Stomach (tissue), 9 donors: ENCODE data around the gene CRISPLD2. TPM values are rescaled to one million over a fixed set of nuclear protein-coding genes. Genes with fewer than 3 reads are reported as not detected.

Experiments
- DNase-seq, 2 donors: peaks; one replicate each; pipeline versions ENCODE4 v3.0.0 to v3.0.0-alpha.2; 2013 to 2019
- H3K27ac ChIP-seq, 5 donors: fragments of 200-600 bp in 4 of 5; sonication (generic) in 4 of 5; one replicate each; pipeline ENCODE4 v1.5.1; 2013 to 2019; ENCODE audit warnings: mild to moderate bottlenecking in 1 of 5, moderate library complexity in 1 of 5
- H3K27me3 ChIP-seq, 3 donors: fragments of 200-600 bp; sonication (generic); one replicate each; pipeline ENCODE4 v1.5.1; 2017 to 2019; ENCODE audit warnings: mixed run types in 1 of 3
- H3K36me3 ChIP-seq, 4 donors: fragments of 200-600 bp; sonication (generic); 1 replicate in 3 of 4; 2 replicates in 1 of 4; pipeline ENCODE4 v1.5.1; 2016 to 2019
- H3K4me1 ChIP-seq, 4 donors: fragments of 200-600 bp; sonication (generic); one replicate each; pipeline ENCODE4 v1.5.1; 2016 to 2019
- H3K4me3 ChIP-seq, 4 donors: fragments of 200-600 bp; sonication (generic) in 3 of 4; one replicate each; pipeline ENCODE4 v1.5.1; 2016 to 2019; ENCODE audit warnings: mild to moderate bottlenecking in 1 of 4
- H3K9me3 ChIP-seq, 4 donors: fragments of 200-600 bp; sonication (generic); one replicate each; pipeline ENCODE4 v1.5.1; 2016 to 2019
- EP300 ChIP-seq: sonication (generic); formaldehyde crosslinking; IDR thresholded peaks from one replicate; pipeline ENCODE4 v1.6.1; 2017; ENCODE audit warnings: antibody characterized with exemption
- POLR2A ChIP-seq, 4 donors: fragments of 450-650 bp; IDR thresholded peaks; one replicate each; pipeline ENCODE4 v1.6.1; 2016; ENCODE audit warnings: antibody characterized with exemption in 4 of 4, control low read depth in 2 of 4, mild to moderate bottlenecking in 1 of 4, moderate library complexity in 1 of 4
- POLR2AphosphoS5 ChIP-seq, 3 donors: sonication (generic); formaldehyde crosslinking; IDR thresholded peaks; one replicate each; pipeline ENCODE4 v1.6.1; 2016; ENCODE audit warnings: antibody characterized with exemption in 3 of 3
- WGBS, 5 donors: extraction: QIAGEN DNeasy Blood & Tissue Kit in 3 of 5; methylation state at CpG; one replicate each; pipeline versions ENCODE4 v1.1.5 to v1.1.7; 2013 to 2018; 5-methylcytosine and 5-hydroxymethylcytosine counted together
- intact Hi-C: fragments of 100-400 bp; cut with DNase I; formaldehyde crosslinking; loops from one replicate; pipeline ENCODE4 v1.15.1; 2023; ENCODE audit warnings: low total_unique reads
- polyA plus RNA-seq, 3 donors: library from polyadenylated mRNA; stranded (reverse); fragments of 200-250 nt; gene quantifications; one replicate each; pipeline ENCODE4 v1.2.3, GENCODE V29; 2013
- total RNA-seq, 5 donors: library from RNA; depleted of rRNA; stranded (reverse); fragments of >200 nt; gene quantifications; one replicate each; pipeline versions ENCODE4 v1.1.0 to v1.2.3, GENCODE V29; 2014 to 2016
- TF ChIP-seq, protein P1 (sequence below), 7 experiments: fragments of 450-650 bp in 4 of 7; fragments of 200-600 bp in 3 of 7; sonication (generic) in 3 of 7; IDR thresholded peaks; one replicate each; pipeline ENCODE4 v1.5.1; 2016 to 2019; ENCODE audit warnings: antibody characterized with exemption in 7 of 7, control low read depth in 2 of 7, mild to moderate bottlenecking in 1 of 7
- donor health status: healthy with polysubstance abuse.
- donor health status: Bipolar disorder and iron deficiency.
- donor health status: healthy.

The CRISPLD2 gene
- total and polyA plus RNA-seq, 8 donors: 18.3 to 242 (median 95.8) TPM

DNA sequence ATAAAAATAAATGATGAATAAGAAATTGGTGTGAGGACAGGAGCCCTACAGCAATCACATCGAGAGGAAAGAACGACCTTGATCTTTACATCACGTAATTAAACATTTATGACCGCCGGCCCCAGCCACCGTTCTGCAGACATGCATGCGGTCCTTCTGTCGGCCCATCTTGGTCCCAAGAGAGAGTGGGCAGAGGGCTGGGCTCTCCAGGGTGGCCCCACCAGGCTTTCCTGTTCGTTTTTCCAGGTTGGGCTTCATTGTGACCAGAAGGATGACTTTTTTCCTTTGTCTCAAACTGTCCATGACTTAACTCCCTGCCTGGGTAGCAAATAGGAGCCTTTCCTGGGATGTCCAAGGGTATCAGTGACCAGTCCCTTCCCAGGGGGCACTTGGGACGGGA lies 3.3 kb upstream of the CRISPLD2 start:
- Histone ChIP-seq H3K4me3 (no peak overlapping the region), H3K9me3 (no peaks in the 10 kb centered on the region), H3K4me1 (peaks cover 7 to 21% (median 17%) of the 10 kb centered on the region in 4 donors), H3K36me3 (no peaks in the 10 kb centered on the region), H3K27ac (peak overlapping the region in 1 of 5 donors; percentile 12), H3K27me3 (peaks cover 0 to 5% (median 0%) of the 10 kb centered on the region in 3 donors)
- no peak for DNase-seq
- WGBS, 5 donors: 79 to 89% (median 86%) methylated on average over 10 of the region's 10 CpGs
- TF ChIP-seq EP300 (no peak), POLR2AphosphoS5 (IDR thresholded peaks at IDR 0.05) (no peak), POLR2A (IDR thresholded peaks at IDR 0.05) (no peak)
- TF ChIP-seq, protein P1, sequence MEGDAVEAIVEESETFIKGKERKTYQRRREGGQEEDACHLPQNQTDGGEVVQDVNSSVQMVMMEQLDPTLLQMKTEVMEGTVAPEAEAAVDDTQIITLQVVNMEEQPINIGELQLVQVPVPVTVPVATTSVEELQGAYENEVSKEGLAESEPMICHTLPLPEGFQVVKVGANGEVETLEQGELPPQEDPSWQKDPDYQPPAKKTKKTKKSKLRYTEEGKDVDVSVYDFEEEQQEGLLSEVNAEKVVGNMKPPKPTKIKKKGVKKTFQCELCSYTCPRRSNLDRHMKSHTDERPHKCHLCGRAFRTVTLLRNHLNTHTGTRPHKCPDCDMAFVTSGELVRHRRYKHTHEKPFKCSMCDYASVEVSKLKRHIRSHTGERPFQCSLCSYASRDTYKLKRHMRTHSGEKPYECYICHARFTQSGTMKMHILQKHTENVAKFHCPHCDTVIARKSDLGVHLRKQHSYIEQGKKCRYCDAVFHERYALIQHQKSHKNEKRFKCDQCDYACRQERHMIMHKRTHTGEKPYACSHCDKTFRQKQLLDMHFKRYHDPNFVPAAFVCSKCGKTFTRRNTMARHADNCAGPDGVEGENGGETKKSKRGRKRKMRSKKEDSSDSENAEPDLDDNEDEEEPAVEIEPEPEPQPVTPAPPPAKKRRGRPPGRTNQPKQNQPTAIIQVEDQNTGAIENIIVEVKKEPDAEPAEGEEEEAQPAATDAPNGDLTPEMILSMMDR (IDR thresholded peaks at IDR 0.05): no peak
- intact Hi-C loops: no loop called here

DNA sequence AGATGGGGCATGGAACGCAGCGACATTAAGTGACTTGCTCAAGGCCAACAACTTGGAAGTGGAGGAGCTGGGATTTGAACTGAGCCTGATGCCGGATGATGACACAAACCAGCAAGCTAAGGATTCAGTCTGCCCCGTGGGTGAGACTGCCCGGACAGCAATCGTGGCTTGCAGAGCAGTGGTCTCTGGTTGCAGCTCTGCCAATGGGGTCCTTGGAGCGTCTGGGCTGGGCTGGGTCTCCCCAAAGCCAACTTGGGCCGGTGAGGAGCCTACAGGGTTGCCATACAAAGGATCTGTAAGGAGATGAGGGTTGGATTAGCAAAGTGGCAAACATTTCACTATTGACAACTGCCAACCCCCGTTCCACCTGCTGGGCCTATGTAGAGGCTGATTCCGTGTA lies 2.6 kb upstream of the CRISPLD2 start:
- Histone ChIP-seq H3K27ac (no peak overlapping the region), H3K27me3 (peaks cover 0 to 5% (median 0%) of the 10 kb centered on the region in 3 donors), H3K36me3 (no peaks in the 10 kb centered on the region), H3K4me3 (no peak overlapping the region), H3K9me3 (no peaks in the 10 kb centered on the region), H3K4me1 (peaks cover 7 to 27% (median 20%) of the 10 kb centered on the region in 4 donors)
- 81 to 88% (median 86%) methylated on average over 9 to 10 of the region's 10 CpGs for WGBS, 5 donors
- DNase-seq: no peak
- TF ChIP-seq EP300 (no peak), POLR2AphosphoS5 (IDR thresholded peaks at IDR 0.05) (no peak), POLR2A (IDR thresholded peaks at IDR 0.05) (no peak)
- TF ChIP-seq, protein P1 (IDR thresholded peaks at IDR 0.05): no peak
- intact Hi-C loops: no loop called here

DNA sequence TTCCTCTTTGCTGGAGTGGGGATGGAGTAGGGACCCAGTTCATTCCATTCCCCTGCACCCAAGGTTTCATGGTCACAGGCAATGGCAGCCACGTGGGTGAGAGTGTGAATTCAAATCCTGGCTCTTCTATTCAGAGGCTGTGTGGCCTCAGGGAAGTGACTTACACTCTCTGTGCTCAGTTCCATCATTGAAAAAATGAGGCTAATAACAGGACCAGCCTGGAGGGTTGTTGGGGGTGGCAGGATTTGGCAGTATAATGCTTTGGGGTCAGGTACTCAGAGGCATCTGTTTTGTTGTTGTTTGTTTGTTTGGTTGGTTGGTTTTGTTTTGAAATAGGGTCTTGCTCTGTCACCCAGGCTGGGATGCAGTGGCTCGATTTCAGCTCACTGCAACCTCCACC lies 2.2 kb upstream of the CRISPLD2 start:
- peaks cover 0 to 5% (median 0%) of the 10 kb centered on the region in 3 donors for H3K27me3 ChIP-seq
- no peaks in the 10 kb centered on the region for H3K36me3 ChIP-seq
- no peak for TF ChIP-seq EP300
- TF ChIP-seq, protein P1 (IDR thresholded peaks at IDR 0.05): no peak
- no peak for TF ChIP-seq POLR2A (IDR thresholded peaks at IDR 0.05)
- TF ChIP-seq POLR2AphosphoS5 (IDR thresholded peaks at IDR 0.05): no peak
- no peak overlapping the region for H3K4me3 ChIP-seq
- no peak for DNase-seq
- H3K4me1 ChIP-seq: peaks cover 7 to 30% (median 21%) of the 10 kb centered on the region in 4 donors
- 69 to 76% (median 74%) methylated on average over 2 of the region's 2 CpGs for WGBS, 5 donors
- H3K27ac ChIP-seq: no peak overlapping the region
- intact Hi-C loops: no loop called here
- H3K9me3 ChIP-seq: no peaks in the 10 kb centered on the region

DNA sequence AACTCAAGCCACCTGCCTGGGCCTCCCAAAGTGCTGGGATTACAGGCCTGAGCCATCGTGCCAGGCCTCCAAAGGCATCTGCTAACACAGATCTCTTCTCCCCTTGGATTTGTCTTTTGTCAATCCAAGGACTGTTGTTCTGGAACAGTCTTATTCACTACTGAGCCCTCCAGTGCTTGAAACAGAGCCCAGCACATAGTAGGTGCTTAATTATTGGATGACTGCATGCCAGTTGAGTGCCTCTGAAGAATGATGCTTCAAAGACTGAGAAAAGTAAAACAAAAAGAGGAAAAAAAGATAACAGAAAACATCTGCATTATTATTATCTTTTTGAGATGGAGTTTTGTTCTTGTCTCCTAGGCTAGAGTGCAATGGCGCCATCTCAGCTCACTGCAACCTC lies 1.7 kb upstream of the CRISPLD2 start:
- intact Hi-C loops: no loop called here
- no peak for TF ChIP-seq POLR2A (IDR thresholded peaks at IDR 0.05)
- no peaks in the 10 kb centered on the region for H3K36me3 ChIP-seq
- no peak for DNase-seq
- H3K27ac ChIP-seq: no peak overlapping the region
- H3K4me1 ChIP-seq: peaks cover 7 to 30% (median 21%) of the 10 kb centered on the region in 4 donors
- no peaks in the 10 kb centered on the region for H3K9me3 ChIP-seq
- peaks cover 0 to 5% (median 0%) of the 10 kb centered on the region in 3 donors for H3K27me3 ChIP-seq
- WGBS, 5 donors: 63 to 86% (median 83%) methylated on average over 2 of the region's 2 CpGs
- H3K4me3 ChIP-seq: no peak overlapping the region

DNA sequence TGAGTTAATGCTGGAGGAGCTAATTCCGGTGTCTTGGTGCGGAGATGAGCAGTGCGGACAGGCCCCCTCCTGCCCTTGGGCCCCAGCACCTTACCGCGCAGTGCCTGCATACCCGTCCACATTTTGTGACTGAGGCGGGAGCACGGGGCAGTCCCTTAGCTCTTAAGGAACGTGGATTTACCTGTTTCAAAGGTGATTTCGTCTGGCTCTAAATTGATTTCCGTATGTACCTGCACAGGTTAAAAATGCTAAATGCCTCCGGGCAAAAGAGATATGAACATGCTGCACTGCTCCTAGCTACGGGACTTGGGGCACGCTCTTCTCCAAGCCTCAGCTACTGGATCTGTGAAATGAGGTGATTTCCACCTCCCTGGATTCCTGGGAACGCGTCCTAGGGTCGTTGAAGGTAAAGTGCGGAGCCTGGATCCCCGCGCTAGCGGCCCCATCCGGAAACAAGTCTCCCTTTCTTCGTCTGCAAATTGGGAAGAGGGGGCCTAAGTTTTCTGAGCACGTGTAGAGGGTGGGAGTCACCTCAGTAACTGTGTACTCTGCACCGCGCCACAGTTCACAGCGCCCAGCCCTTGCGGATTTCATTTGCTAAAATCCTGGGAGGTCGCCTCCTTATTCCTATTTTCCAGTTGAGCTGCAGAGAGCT lies 669 bp upstream of the CRISPLD2 start:
- peaks cover 0 to 5% (median 0%) of the 10 kb centered on the region in 3 donors for H3K27me3 ChIP-seq
- no peaks in the 10 kb centered on the region for H3K9me3 ChIP-seq
- intact Hi-C loops: no loop called here
- no peaks in the 10 kb centered on the region for H3K36me3 ChIP-seq
- TF ChIP-seq POLR2AphosphoS5 (IDR thresholded peaks at IDR 0.05) (no peak), POLR2A (IDR thresholded peaks at IDR 0.05) (no peak), EP300 (no peak)
- TF ChIP-seq, protein P1 (IDR thresholded peaks at IDR 0.05): no peak
- DNase-seq: no peak
- H3K27ac ChIP-seq: peak overlapping the region in 4 of 5 donors; percentile 35 to 96 (median 84)
- H3K4me3 ChIP-seq: peak overlapping the region; percentile 56 to 79 (median 60)
- WGBS, 5 donors: 33 to 49% (median 42%) methylated on average over 26 to 29 of the region's 29 CpGs
- H3K4me1 ChIP-seq: peaks cover 7 to 35% (median 23%) of the 10 kb centered on the region in 4 donors
